WERI-Rb-1 (cell line): Measurements from ENCODE around the gene ARHGAP30.
A peak's percentile ranks its signal among the peaks of the same experiment; 100 is the strongest.

Source experiments
- DNase-seq: peaks from one replicate; pipeline ENCODE4 v3.0.0-alpha.2; 2020
- H3K27ac ChIP-seq: fragments of 250-450 bp; sonication (Bioruptor Pico); 2 replicates; pipeline ENCODE4 v1.5.1; 2020; ENCODE audit warnings: mild to moderate bottlenecking, moderate library complexity
- H3K27me3 ChIP-seq: fragments of 250-450 bp; sonication (Bioruptor Pico); 2 replicates; pipeline ENCODE4 v1.5.1; 2021; ENCODE audit warnings: mild to moderate bottlenecking, low read depth, moderate library complexity; ENCODE audit not compliant: insufficient read depth, severe bottlenecking
- H3K36me3 ChIP-seq: fragments of 250-450 bp; sonication (Bioruptor Pico); 2 replicates; pipeline ENCODE4 v1.5.1; 2020; ENCODE audit warnings: mild to moderate bottlenecking, moderate library complexity
- H3K4me3 ChIP-seq: 2 replicates; pipeline ENCODE4 v1.5.1; 2011; ENCODE audit warnings: low read depth, mild to moderate bottlenecking, control low read depth, low read length
- H3K9me3 ChIP-seq: fragments of 250-450 bp; sonication (Bioruptor Pico); 2 replicates; pipeline ENCODE4 v1.5.1; 2021; ENCODE audit warnings: mild to moderate bottlenecking, moderate library complexity; ENCODE audit not compliant: severe bottlenecking
- TF ChIP-seq, protein P1 (sequence below): IDR thresholded peaks from 2 replicates; pipeline ENCODE4 v1.5.1; 2011; ENCODE audit warnings: low read depth, mild to moderate bottlenecking, control low read depth, inconsistent platforms, low read length

ARHGAP30 gene

DNA sequence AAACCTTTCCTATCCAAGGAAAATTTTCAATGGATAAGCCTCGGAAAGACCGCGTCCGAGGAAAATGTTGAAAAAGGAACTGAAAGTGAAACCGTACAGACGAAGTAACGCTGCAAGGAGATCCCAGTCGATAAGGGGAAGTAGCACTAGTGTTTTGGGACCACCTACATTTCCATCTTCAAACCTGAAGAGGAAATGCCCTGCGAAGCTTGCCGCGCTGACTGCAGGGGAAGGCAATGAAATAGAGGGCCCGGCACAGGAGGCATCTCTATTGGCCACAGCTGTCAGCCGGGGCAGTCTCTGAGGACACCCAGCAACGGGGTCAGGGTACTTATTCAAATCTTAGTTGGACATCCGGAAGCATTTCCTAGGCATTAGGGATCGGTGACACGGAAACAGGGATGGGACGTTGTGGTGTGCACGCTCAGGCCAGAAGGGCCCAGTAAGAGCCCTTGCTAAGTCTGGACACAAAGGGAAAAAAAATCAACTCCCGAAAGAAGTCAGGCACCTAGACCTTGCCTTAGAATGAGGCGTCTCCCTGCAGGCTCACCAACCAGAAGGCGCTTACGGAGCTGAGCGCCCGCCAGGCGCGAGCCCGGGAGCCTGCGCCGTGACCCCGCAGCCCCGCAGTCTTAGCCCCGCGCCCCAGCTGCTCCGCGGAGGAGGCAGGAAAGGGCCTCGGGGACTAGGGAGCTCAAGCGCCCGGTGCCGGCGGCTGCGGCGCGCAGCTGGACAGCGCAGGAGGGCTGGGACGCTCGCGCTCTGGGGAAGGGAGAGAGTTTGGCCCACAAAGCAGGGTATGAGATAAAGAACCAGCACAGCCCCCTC lies 24.6 kb downstream of the ARHGAP30 start:
- peak overlapping the region; percentile 93 for H3K27ac ChIP-seq
- H3K9me3 ChIP-seq, result peaks cover 36% of the 10 kb centered on the region
- TF ChIP-seq, protein P1, sequence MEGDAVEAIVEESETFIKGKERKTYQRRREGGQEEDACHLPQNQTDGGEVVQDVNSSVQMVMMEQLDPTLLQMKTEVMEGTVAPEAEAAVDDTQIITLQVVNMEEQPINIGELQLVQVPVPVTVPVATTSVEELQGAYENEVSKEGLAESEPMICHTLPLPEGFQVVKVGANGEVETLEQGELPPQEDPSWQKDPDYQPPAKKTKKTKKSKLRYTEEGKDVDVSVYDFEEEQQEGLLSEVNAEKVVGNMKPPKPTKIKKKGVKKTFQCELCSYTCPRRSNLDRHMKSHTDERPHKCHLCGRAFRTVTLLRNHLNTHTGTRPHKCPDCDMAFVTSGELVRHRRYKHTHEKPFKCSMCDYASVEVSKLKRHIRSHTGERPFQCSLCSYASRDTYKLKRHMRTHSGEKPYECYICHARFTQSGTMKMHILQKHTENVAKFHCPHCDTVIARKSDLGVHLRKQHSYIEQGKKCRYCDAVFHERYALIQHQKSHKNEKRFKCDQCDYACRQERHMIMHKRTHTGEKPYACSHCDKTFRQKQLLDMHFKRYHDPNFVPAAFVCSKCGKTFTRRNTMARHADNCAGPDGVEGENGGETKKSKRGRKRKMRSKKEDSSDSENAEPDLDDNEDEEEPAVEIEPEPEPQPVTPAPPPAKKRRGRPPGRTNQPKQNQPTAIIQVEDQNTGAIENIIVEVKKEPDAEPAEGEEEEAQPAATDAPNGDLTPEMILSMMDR, result no peak
- peak overlapping the region; percentile 78 for H3K4me3 ChIP-seq
- no peaks in the 10 kb centered on the region for H3K27me3 ChIP-seq
- peaks cover 36% of the 10 kb centered on the region for H3K36me3 ChIP-seq
- peak; percentile 96 for DNase-seq

DNA sequence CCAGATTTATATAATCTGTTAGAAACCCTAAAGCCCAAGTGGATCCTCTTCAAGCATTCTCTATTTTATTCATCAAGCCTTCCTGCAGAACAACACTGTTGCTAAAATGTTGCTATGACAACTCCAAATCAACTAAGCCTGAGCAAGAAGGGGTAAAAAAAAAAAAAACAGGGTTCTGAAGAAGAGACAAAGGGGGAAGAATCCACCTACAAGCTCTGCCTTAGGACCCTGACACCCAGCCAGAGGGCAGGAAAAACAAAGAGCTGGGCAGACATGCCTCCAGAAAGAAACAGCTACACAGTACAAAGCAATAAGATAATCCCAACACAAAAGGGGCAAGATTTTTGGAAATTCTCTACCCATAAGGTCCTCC lies 25.2 kb downstream of the ARHGAP30 start:
- no peak for DNase-seq
- Histone ChIP-seq H3K4me3 (peak overlapping the region; percentile 78), H3K27ac (peak overlapping the region; percentile 93), H3K27me3 (no peaks in the 10 kb centered on the region), H3K9me3 (peaks cover 31% of the 10 kb centered on the region), H3K36me3 (peaks cover 42% of the 10 kb centered on the region)
- TF ChIP-seq, protein P1, result no peak

DNA sequence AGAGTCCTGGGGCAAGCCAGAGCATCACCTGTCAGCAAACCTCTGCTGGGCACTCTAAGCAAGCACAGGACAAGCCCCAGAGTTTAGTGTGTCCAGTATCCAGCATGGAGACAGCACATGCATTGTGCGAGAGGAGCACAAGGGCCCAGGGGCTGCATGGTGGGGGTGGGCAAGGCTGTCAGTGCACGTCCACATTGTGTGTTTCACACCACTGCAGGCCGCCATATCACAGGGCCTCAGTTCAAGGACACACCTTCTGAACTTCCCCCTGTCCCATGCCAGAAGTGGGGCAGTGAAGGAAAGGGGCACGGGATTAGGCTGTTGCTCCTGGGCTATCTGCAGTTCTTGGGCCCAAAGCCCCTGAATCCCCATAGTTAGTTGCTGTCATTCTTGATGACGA lies 30.1 kb downstream of the ARHGAP30 start:
- peaks cover 50% of the 10 kb centered on the region for H3K36me3 ChIP-seq

DNA sequence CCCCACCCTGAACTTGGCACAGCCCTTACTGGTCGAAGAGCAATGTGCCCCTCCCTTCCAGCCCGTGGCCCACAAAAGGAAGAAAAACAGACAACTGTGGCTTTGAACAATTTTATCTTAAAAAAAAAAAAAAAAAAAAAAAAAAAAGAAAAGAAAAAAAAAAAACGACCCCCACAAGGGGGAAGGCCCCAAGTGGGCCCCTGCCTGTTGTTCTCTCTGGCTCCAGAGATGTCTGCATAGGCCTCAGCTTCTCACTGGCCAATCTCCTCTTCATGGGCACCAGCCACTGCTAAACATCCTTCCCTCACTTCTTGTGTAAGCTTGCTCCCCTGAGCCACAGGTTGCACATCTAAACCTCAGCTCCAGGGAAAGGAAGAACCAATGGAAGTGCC lies 30.5 kb downstream of the ARHGAP30 start:
- H3K27ac ChIP-seq, result peak overlapping the region; percentile 62
- no peaks in the 10 kb centered on the region for H3K27me3 ChIP-seq
- H3K4me3 ChIP-seq, result peak overlapping the region; percentile 84
- H3K36me3 ChIP-seq, result peaks cover 50% of the 10 kb centered on the region
- TF ChIP-seq, protein P1, result no peak
- H3K9me3 ChIP-seq, result no peaks in the 10 kb centered on the region
- no peak for DNase-seq

More for the DNA sequence above, 30.1 kb downstream of the ARHGAP30 start:
- no peak overlapping the region for H3K27ac ChIP-seq
- TF ChIP-seq, protein P1, result no peak
- no peak for DNase-seq
- no peak overlapping the region for H3K4me3 ChIP-seq
- H3K9me3 ChIP-seq, result no peaks in the 10 kb centered on the region
- no peaks in the 10 kb centered on the region for H3K27me3 ChIP-seq

DNA sequence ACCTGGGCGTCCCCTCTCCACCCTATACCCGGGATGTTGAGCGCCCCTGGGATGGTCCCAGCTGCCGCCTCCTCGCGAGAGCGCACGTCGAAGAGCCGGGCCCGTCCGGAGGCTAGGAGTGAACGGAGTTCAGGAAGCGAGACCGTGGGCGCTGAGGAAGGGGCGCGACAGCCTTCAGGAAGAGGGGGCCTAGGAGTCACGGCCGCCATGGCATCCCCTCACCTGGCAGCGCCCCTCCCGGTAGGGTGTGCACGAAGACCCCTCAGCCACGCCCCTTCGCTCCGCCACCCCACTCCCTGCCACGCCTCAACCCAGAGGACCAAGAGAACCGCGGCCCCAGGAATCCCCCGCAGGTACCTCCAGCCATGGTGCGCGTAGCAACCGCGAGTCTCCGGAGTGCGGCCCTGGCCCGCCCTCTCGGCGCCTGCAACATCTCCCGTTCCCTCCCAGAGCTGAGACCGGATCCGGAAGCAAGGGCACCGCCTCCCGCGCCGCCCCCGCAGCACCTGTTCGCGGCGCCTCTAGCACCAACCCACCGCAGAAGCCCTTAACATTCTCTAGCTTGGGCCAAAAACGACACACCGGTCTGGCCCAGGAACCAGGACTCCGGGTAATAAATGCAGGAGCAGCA lies 31.1 kb downstream of the ARHGAP30 start, which contains the start of gene TSTD1:
TSS of gene TSTD1 (minus strand) at position 442 of the 631 bp plus-strand sequence. CDS start at position 367, 75 bp downstream.
- DNase-seq, result peak; percentile 82
- Histone ChIP-seq H3K27ac (peak within 1 kb of the TSS; percentile 62), H3K4me3 (peak within 1 kb of the TSS; percentile 84), H3K27me3 (no peaks in the 10 kb centered on the region), H3K36me3 (peaks cover 50% of the 10 kb centered on the region), H3K9me3 (no peaks in the 10 kb centered on the region)
- TF ChIP-seq, protein P1, result no peak; the same call in 1 of the 2 replicates
